H9 (cell line): ENCODE data around the gene CD47. TPM values are rescaled to one million over a fixed set of nuclear protein-coding genes. Genes with fewer than 3 reads are reported as not detected.

ENCODE experiments used
- DNase-seq: peaks from one replicate; pipeline ENCODE4 v3.0.0-alpha.2; 2017
- H2AFZ ChIP-seq: one replicate; pipeline ENCODE4 v1.6.1; 2013; ENCODE audit warnings: mild to moderate bottlenecking, low read length, control low read depth, moderate library complexity
- H2AK5ac ChIP-seq: 2 replicates; pipeline ENCODE4 v1.6.1; 2013; ENCODE audit warnings: low read length, control low read depth, mixed read lengths; ENCODE audit not compliant: insufficient read length
- H2BK120ac ChIP-seq: one replicate; pipeline ENCODE4 v1.6.1; 2013; ENCODE audit warnings: low read depth, mild to moderate bottlenecking, low read length, control low read depth, inconsistent platforms; ENCODE audit not compliant: poor library complexity, severe bottlenecking
- H2BK12ac ChIP-seq: 2 replicates; pipeline ENCODE4 v1.6.1; 2013; ENCODE audit warnings: low read length, control low read depth, mixed read lengths, low read depth; ENCODE audit not compliant: insufficient read length
- H2BK15ac ChIP-seq: 2 replicates; pipeline ENCODE4 v1.6.1; 2013; ENCODE audit warnings: low read depth, low read length, control low read depth
- H2BK20ac ChIP-seq: one replicate; pipeline ENCODE4 v1.6.1; 2013; ENCODE audit warnings: low read depth, mild to moderate bottlenecking, low read length, control low read depth, inconsistent platforms; ENCODE audit not compliant: poor library complexity, severe bottlenecking
- H2BK5ac ChIP-seq: 2 replicates; pipeline ENCODE4 v1.6.1; 2013; ENCODE audit warnings: low read length, control low read depth, mixed read lengths; ENCODE audit not compliant: insufficient read length
- H3K14ac ChIP-seq: 2 replicates; pipeline ENCODE4 v1.6.1; 2013; ENCODE audit warnings: low read length, control low read depth; ENCODE audit not compliant: insufficient read depth
- H3K18ac ChIP-seq: 2 replicates; pipeline ENCODE4 v1.6.1; 2013; ENCODE audit warnings: low read depth, mild to moderate bottlenecking, mixed read lengths, low read length, control low read depth; ENCODE audit not compliant: insufficient read length
- H3K23ac ChIP-seq: 2 replicates; pipeline ENCODE4 v1.6.1; 2013; ENCODE audit warnings: low read length, control low read depth, mixed read lengths, low read depth; ENCODE audit not compliant: insufficient read length
- H3K23me2 ChIP-seq: 2 replicates; pipeline ENCODE4 v1.6.1; 2013; ENCODE audit warnings: low read depth, mild to moderate bottlenecking, mixed read lengths, low read length, control low read depth; ENCODE audit not compliant: insufficient read length, poor library complexity, severe bottlenecking
- H3K27ac ChIP-seq: 2 replicates; pipeline ENCODE4 v1.5.1; 2013; ENCODE audit warnings: low read length, control low read depth, mixed read lengths, low read depth; ENCODE audit not compliant: insufficient read length
- H3K27me3 ChIP-seq: 2 replicates; pipeline ENCODE4 v1.6.1; 2013; ENCODE audit warnings: low read length, control low read depth, inconsistent platforms; ENCODE audit not compliant: insufficient read depth
- H3K4ac ChIP-seq: 2 replicates; pipeline ENCODE4 v1.6.1; 2013; ENCODE audit warnings: low read depth, mild to moderate bottlenecking, control low read depth, inconsistent platforms, low read length, moderate library complexity
- H3K4me1 ChIP-seq: 2 replicates; pipeline ENCODE4 v1.6.1; 2013; ENCODE audit warnings: low read length, control low read depth, inconsistent platforms; ENCODE audit not compliant: insufficient read depth
- H3K4me2 ChIP-seq: 2 replicates; pipeline ENCODE4 v1.6.1; 2013; ENCODE audit warnings: low read length, control low read depth, mixed read lengths; ENCODE audit not compliant: insufficient read length, insufficient read depth
- H3K56ac ChIP-seq: 2 replicates; pipeline ENCODE4 v1.6.1; 2013; ENCODE audit warnings: low read depth, mild to moderate bottlenecking, mixed read lengths, low read length, control low read depth; ENCODE audit not compliant: insufficient read length
- H3K79me1 ChIP-seq: 2 replicates; pipeline ENCODE4 v1.6.1; 2013; ENCODE audit warnings: low read depth, mild to moderate bottlenecking, moderate library complexity, low read length, control low read depth, inconsistent platforms; ENCODE audit not compliant: insufficient read depth, poor library complexity, severe bottlenecking
- H3K79me2 ChIP-seq: 2 replicates; pipeline ENCODE4 v1.6.1; 2013; ENCODE audit warnings: low read length, control low read depth, inconsistent platforms; ENCODE audit not compliant: insufficient read depth
- H3K9ac ChIP-seq: 2 replicates; pipeline ENCODE4 v1.6.1; 2013; ENCODE audit warnings: low read length, control low read depth, mixed read lengths; ENCODE audit not compliant: insufficient read length; ENCODE audit errors: extremely low read depth
- H3K9me3 ChIP-seq: one replicate; pipeline ENCODE4 v1.6.1; 2013; ENCODE audit warnings: low read depth, low read length, inconsistent platforms; ENCODE audit not compliant: control insufficient read depth
- H3T11ph ChIP-seq: one replicate; pipeline ENCODE4 v1.6.1; 2013; ENCODE audit warnings: mild to moderate bottlenecking, low read length, control low read depth, inconsistent platforms
- H4K20me1 ChIP-seq: one replicate; pipeline ENCODE4 v1.6.1; 2013; ENCODE audit not compliant: control insufficient read depth, insufficient read length, insufficient read depth
- H4K5ac ChIP-seq: 2 replicates; pipeline ENCODE4 v1.6.1; 2013; ENCODE audit warnings: low read depth, mild to moderate bottlenecking, mixed read lengths, low read length, control low read depth; ENCODE audit not compliant: insufficient read length
- H4K8ac ChIP-seq: replicated peaks from 2 replicates; pipeline ENCODE4 v1.6.1; 2013; ENCODE audit warnings: low read length, control low read depth, mixed read lengths, low read depth; ENCODE audit not compliant: insufficient read length
- H4K91ac ChIP-seq: 2 replicates; pipeline ENCODE4 v1.6.1; 2013; ENCODE audit warnings: low read depth, mild to moderate bottlenecking, moderate library complexity, mixed read lengths, low read length, control low read depth; ENCODE audit not compliant: insufficient read length
- H3K27ac Mint-ChIP-seq, 3 experiments: 2 replicates in 2 of 3; 3 replicates in 1 of 3; pipeline ENCODE4 v1.8.0; 2020 to 2021; ENCODE audit warnings: mixed read lengths in 3 of 3, mild to moderate bottlenecking in 1 of 3, moderate library complexity in 1 of 3
- H3K27me3 Mint-ChIP-seq: 2 replicates; pipeline ENCODE4 v1.8.0; 2021; ENCODE audit warnings: low read depth, mild to moderate bottlenecking, moderate library complexity, mixed read lengths
- H3K36me3 Mint-ChIP-seq, 3 experiments: 2 replicates in 2 of 3; 3 replicates in 1 of 3; pipeline ENCODE4 v1.8.0; 2020 to 2021; ENCODE audit warnings: low read depth in 3 of 3, mixed read lengths in 3 of 3; ENCODE audit not compliant: insufficient read depth in 1 of 3
- H3K4me1 Mint-ChIP-seq, 2 experiments: 2 replicates each; pipeline ENCODE4 v1.8.0; 2020; ENCODE audit warnings: mixed read lengths in 2 of 2
- H3K4me3 Mint-ChIP-seq, 2 experiments: 2 replicates in 1 of 2; 3 replicates in 1 of 2; pipeline ENCODE4 v1.8.0; 2020 to 2021; ENCODE audit warnings: mild to moderate bottlenecking in 2 of 2, mixed read lengths in 2 of 2, moderate library complexity in 1 of 2
- H3K9me3 Mint-ChIP-seq, 2 experiments: 2 replicates in 1 of 2; 3 replicates in 1 of 2; pipeline ENCODE4 v1.8.0; 2020; ENCODE audit warnings: mild to moderate bottlenecking in 2 of 2, mixed read lengths in 2 of 2, moderate library complexity in 1 of 2
- WGBS: extraction: QIAGEN DNeasy Blood & Tissue Kit; methylation state at CpG from one replicate; pipeline ENCODE4 v1.1.7; 2013; ENCODE audit warnings: missing lambda C conversion rate, low lambda C conversion rate, mixed read lengths; ENCODE audit not compliant: insufficient read length; ENCODE audit errors: extremely low coverage; 5-methylcytosine and 5-hydroxymethylcytosine counted together
- total RNA-seq: library from RNA; stranded (reverse); gene quantifications from 2 replicates; pipeline ENCODE4 v1.2.1, GENCODE V29; 2021
- TF ChIP-seq, protein P1 (sequence below): fragments of 200-600 bp; sonication (generic); conservative IDR thresholded peaks from 3 replicates; pipeline ENCODE4 v1.8.0; 2021; ENCODE audit warnings: antibody characterized with exemption, mild to moderate bottlenecking

The CD47 gene
- total RNA-seq, 1 experiment from 2014 or later: 15.4 TPM

DNA sequence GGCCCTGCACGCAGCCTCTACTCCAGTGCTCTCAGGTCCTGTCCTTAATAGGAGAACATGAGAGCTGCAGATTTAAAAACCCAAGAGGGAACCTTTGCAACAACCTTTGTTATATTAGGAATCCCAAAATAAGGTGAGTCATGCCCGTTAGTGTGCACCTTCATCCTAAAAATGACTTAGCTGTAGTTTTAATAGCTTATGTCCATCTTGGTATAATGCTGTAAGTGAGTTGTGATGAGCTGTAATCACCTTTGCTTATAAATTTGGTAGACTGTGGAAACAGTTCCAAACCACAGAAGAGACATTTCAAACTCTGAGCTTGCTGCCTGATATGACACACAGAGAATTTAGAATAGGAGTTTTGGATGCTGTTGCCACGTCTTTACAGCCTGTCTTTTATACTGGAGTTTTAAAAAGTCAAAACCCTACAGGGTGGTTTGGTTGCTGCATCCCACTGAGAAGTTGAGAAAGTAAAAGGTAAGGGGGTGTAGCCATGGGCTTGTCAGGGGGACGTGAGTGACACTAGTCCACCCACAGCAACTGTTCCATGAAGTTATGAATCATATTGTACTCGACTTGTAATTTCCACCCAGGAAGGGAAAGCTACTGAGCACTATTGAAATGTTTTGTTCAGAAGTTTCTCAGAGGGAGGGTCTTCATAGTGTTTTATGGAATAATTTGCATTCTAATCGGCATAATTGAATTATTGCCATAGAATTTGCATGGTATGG lies 27.4 kb upstream of the CD47 start:
- Histone ChIP-seq H4K91ac (no peak overlapping the region), H3K18ac (no peak overlapping the region), H3K27me3 (no peaks in the 10 kb centered on the region), H2BK15ac (no peak overlapping the region), H3K9ac (no peak overlapping the region), H3K79me2 (no peaks in the 10 kb centered on the region), H2AK5ac (no peak overlapping the region), H2BK120ac (no peak overlapping the region), H3K56ac (no peak overlapping the region), H2AFZ (no peak overlapping the region), H3K14ac (no peak overlapping the region), H2BK20ac (no peak overlapping the region), H3K23ac (no peak overlapping the region), H3K27ac (no peak overlapping the region), H3K4ac (no peak overlapping the region), H3K23me2 (no peaks in the 10 kb centered on the region), H3T11ph (no peak overlapping the region), H2BK5ac (no peak overlapping the region), H4K5ac (no peak overlapping the region), H4K8ac (no peak overlapping the region), H4K20me1 (no peaks in the 10 kb centered on the region), H3K4me1 (no peaks in the 10 kb centered on the region), H2BK12ac (no peak overlapping the region), H3K9me3 (no peaks in the 10 kb centered on the region), H3K79me1 (no peaks in the 10 kb centered on the region), H3K4me2 (no peak overlapping the region)
- H3K27me3 Mint-ChIP-seq: no peaks in the 10 kb centered on the region; the same call in 1 of the 2 replicates
- peaks cover 2% of the 10 kb centered on the region in 2 experiments; a peak in 3 of 4 replicates for H3K4me1 Mint-ChIP-seq
- no peaks in the 10 kb centered on the region for H3K9me3 Mint-ChIP-seq
- H3K4me3 Mint-ChIP-seq: no peak overlapping the region
- H3K27ac Mint-ChIP-seq: no peak overlapping the region
- WGBS: no CpG with 5 or more reads among the region's 6 CpGs
- TF ChIP-seq, protein P1, sequence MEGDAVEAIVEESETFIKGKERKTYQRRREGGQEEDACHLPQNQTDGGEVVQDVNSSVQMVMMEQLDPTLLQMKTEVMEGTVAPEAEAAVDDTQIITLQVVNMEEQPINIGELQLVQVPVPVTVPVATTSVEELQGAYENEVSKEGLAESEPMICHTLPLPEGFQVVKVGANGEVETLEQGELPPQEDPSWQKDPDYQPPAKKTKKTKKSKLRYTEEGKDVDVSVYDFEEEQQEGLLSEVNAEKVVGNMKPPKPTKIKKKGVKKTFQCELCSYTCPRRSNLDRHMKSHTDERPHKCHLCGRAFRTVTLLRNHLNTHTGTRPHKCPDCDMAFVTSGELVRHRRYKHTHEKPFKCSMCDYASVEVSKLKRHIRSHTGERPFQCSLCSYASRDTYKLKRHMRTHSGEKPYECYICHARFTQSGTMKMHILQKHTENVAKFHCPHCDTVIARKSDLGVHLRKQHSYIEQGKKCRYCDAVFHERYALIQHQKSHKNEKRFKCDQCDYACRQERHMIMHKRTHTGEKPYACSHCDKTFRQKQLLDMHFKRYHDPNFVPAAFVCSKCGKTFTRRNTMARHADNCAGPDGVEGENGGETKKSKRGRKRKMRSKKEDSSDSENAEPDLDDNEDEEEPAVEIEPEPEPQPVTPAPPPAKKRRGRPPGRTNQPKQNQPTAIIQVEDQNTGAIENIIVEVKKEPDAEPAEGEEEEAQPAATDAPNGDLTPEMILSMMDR: no peak
- no peaks in the 10 kb centered on the region for H3K36me3 Mint-ChIP-seq
- no peak for DNase-seq
